OCI-LY3 (cell line): ENCODE measurements around the gene IDH1.

Experiments
- EZH2phosphoT487 ChIP-seq: fragments of 200-600 bp; shearing (Covaris generic); IDR thresholded peaks from 2 replicates; pipeline ENCODE4 v1.6.1; 2018; ENCODE audit warnings: antibody characterized with exemption, mixed run types, low read depth
- TF ChIP-seq, protein P1 (sequence below): fragments of 200-600, 300-600 bp; sonication (generic); IDR thresholded peaks from 2 replicates; pipeline ENCODE4 v1.5.1; 2014; ENCODE audit warnings: antibody characterized with exemption, low read length, low read depth

DNA sequence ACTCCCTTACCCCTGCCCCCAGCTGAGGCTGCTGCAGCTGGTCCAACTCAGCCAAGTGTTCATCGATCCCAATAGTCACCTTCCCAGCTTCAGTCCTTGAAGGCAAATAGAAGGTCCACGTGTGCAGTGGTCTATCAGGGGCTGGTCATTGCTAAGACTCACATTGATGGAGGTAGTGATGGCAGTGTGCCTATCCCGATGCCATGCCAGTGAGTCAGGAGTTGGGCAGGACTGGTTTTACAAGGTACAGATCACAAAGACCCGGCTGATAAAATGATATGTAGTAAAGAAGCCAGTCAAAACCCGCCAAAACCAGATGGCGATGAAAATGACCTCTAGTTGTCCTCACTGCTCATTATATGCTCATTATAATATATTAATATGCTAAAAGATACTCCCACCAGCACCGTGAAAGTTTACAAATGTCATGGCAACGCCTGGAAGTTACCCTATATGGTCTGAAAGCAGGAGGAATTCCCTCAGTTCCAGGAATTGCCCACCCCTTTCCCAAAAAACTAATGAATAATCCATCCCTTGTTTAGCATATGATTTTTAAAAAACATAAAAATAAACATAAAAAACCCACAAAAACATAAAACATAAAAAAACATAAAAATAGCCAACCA lies 62.1 kb downstream of the IDH1 start:
- TF ChIP-seq, protein P1, sequence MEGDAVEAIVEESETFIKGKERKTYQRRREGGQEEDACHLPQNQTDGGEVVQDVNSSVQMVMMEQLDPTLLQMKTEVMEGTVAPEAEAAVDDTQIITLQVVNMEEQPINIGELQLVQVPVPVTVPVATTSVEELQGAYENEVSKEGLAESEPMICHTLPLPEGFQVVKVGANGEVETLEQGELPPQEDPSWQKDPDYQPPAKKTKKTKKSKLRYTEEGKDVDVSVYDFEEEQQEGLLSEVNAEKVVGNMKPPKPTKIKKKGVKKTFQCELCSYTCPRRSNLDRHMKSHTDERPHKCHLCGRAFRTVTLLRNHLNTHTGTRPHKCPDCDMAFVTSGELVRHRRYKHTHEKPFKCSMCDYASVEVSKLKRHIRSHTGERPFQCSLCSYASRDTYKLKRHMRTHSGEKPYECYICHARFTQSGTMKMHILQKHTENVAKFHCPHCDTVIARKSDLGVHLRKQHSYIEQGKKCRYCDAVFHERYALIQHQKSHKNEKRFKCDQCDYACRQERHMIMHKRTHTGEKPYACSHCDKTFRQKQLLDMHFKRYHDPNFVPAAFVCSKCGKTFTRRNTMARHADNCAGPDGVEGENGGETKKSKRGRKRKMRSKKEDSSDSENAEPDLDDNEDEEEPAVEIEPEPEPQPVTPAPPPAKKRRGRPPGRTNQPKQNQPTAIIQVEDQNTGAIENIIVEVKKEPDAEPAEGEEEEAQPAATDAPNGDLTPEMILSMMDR = no peak
- TF ChIP-seq EZH2phosphoT487 = no peak
